ENCODE measurements around the gene ADCYAP1R1.

ADCYAP1R1 gene

DNA sequence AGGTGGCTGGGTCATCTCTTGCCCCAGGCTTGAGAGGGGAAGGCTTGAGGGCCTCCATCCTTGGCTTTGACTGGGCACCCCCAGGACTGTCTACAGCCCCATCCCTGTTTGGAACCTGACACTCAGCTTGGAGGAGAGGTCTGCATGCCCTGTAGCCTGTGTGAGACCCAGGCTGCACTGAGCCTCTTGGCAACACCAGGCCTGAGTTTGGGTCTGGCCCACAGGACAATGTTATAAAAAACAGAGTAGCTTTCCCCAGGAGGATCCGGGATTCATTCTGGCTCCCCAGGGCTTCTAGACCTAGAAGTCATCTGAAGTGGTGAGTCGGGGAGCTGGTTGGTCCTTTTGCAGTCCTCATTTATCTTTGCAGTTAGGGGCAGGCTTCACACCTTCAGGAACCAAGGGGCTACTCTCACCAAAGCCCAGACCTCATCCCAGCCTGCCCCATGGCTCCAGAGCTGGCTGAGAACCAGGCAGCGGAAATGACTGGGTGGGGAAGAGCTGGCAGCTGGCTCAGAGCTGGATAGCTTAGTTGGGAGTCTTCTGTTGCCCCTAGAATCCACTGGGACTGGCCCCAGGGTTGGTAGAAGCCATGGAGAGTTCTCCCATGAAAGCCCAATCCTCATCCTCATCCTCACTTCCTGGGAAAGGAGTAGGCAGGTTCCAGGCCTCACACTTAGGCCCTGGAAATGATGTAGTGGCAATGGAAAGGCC, 68.8 kb downstream of the ADCYAP1R1 start:
- no peak for TF ChIP-seq TEAD4 (IDR thresholded peaks at IDR 0.05)

DNA sequence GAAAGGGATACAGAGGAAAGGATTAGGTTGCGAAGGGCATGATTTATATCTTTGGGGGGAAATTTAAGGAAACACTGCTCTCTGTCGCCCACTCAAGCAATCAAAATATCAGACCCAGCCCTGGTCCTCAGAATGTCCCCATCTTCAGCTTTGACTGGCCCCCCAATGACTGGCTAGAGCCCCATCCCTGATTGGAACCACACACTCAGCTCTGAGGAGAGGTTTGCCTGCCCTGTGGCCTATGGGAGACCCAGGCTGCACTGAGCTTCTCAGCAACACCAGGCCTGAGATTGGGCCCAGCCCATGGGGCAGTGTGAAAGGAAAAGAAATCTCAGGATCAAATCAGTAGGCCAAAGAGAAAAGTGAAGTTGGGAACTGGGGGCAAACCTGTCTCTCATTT, 69.5 kb downstream of the ADCYAP1R1 start:
- TF ChIP-seq TCF12 (IDR thresholded peaks at IDR 0.05; ENCODE audit: low read depth) (no peak), CREB1 (IDR thresholded peaks at IDR 0.05; ENCODE audit: low read depth) (no peak), EP300 (IDR thresholded peaks at IDR 0.05; ENCODE audit: borderline replicate concordance) (no peak), ZBTB7A (IDR thresholded peaks at IDR 0.05; ENCODE audit: low read depth) (no peak), TAF1 (IDR thresholded peaks at IDR 0.05; ENCODE audit: low read depth) (no peak)

DNA sequence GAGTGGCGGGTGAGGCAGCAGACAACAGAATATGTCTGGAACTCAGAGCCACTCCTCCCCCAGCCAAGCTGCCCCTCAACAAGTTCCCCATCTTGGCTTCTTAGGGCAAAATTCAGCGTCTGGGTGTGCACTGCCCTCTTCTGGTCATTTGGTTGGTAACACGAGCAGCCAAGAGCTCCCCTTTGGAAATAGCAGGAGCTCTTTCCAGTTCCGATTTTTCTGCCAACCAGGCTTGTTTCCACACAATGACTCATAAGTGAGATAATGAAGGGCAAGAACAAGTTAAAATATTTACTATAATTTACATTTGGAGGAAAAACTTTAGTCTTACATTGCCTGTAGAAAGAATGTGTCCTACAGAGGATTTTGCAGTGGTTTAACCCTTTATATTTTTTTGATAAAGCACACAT, 70.5 kb downstream of the ADCYAP1R1 start:
- TF ChIP-seq FOXM1 (IDR thresholded peaks at IDR 0.05; ENCODE audit: borderline replicate concordance, low read depth) (no peak), RAD21 (IDR thresholded peaks at IDR 0.05; ENCODE audit: low read depth) (peak; percentile 91), YY1 (IDR thresholded peaks at IDR 0.05; ENCODE audit: low read depth) (no peak), EP300 (IDR thresholded peaks at IDR 0.05; ENCODE audit: borderline replicate concordance) (no peak), ZBTB7A (IDR thresholded peaks at IDR 0.05; ENCODE audit: low read depth) (no peak), TCF12 (IDR thresholded peaks at IDR 0.05; ENCODE audit: low read depth) (no peak), CEBPB (IDR thresholded peaks at IDR 0.05) (no peak), CREB1 (IDR thresholded peaks at IDR 0.05; ENCODE audit: low read depth) (no peak), TEAD4 (IDR thresholded peaks at IDR 0.05) (no peak), EGR1 (IDR thresholded peaks at IDR 0.05) (no peak), TAF1 (IDR thresholded peaks at IDR 0.05; ENCODE audit: low read depth) (no peak), NFIC (IDR thresholded peaks at IDR 0.05) (no peak)
- TF ChIP-seq, protein P1, sequence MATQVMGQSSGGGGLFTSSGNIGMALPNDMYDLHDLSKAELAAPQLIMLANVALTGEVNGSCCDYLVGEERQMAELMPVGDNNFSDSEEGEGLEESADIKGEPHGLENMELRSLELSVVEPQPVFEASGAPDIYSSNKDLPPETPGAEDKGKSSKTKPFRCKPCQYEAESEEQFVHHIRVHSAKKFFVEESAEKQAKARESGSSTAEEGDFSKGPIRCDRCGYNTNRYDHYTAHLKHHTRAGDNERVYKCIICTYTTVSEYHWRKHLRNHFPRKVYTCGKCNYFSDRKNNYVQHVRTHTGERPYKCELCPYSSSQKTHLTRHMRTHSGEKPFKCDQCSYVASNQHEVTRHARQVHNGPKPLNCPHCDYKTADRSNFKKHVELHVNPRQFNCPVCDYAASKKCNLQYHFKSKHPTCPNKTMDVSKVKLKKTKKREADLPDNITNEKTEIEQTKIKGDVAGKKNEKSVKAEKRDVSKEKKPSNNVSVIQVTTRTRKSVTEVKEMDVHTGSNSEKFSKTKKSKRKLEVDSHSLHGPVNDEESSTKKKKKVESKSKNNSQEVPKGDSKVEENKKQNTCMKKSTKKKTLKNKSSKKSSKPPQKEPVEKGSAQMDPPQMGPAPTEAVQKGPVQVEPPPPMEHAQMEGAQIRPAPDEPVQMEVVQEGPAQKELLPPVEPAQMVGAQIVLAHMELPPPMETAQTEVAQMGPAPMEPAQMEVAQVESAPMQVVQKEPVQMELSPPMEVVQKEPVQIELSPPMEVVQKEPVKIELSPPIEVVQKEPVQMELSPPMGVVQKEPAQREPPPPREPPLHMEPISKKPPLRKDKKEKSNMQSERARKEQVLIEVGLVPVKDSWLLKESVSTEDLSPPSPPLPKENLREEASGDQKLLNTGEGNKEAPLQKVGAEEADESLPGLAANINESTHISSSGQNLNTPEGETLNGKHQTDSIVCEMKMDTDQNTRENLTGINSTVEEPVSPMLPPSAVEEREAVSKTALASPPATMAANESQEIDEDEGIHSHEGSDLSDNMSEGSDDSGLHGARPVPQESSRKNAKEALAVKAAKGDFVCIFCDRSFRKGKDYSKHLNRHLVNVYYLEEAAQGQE (IDR thresholded peaks at IDR 0.05; ENCODE audit: low read depth): no peak
- TF ChIP-seq, protein P2, sequence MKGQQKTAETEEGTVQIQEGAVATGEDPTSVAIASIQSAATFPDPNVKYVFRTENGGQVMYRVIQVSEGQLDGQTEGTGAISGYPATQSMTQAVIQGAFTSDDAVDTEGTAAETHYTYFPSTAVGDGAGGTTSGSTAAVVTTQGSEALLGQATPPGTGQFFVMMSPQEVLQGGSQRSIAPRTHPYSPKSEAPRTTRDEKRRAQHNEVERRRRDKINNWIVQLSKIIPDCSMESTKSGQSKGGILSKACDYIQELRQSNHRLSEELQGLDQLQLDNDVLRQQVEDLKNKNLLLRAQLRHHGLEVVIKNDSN (IDR thresholded peaks at IDR 0.05): no peak
- TF ChIP-seq, protein P3, sequence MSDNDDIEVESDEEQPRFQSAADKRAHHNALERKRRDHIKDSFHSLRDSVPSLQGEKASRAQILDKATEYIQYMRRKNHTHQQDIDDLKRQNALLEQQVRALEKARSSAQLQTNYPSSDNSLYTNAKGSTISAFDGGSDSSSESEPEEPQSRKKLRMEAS (IDR thresholded peaks at IDR 0.05): peak; percentile 36; the same call in 1 of the 2 replicates

DNA sequence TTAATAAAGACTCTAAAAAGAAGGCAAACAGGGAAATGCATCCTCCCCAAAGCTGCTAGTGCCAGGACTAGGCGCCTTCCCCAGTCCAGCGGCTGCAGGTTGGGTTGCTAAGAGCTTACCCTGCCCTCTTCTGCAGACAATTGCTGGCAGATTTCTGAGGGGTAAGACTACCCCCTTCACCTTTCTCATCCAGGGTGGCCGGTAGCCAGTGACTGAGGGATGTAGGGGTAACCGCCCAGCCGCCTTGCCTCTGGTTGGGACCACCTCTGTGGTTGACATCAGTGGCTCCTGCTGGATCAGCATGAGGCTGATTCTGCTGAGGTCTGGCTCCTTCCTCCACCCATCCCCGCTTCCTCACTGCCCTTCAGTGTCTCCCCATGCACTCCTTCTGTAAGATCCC, 71.2 kb downstream of the ADCYAP1R1 start:
- TF ChIP-seq CREB1 (IDR thresholded peaks at IDR 0.05; ENCODE audit: low read depth): no peak

DNA sequence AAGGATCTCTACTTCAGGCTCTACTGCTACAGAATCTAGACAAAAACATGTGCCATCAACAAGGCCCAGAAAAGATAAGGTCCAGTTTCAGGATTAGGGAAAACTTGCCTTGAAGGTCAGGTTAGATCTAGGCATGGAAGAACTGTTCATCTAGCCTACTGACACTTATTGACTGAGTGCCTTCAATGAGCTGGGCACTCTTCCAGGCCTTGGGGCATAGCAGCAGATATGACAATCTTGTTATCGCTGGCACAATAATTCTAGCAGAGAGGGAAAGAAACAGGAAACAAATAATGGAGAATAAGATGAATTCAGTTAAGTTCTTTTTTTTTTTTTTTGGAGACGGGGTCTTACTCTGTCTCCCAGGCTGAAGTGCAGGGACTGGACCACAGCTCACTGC, 71.6 kb downstream of the ADCYAP1R1 start:
- no peak for TF ChIP-seq TAF1 (IDR thresholded peaks at IDR 0.05; ENCODE audit: low read depth)
- no peak for TF ChIP-seq EGR1 (IDR thresholded peaks at IDR 0.05)
- TF ChIP-seq, protein P2 (IDR thresholded peaks at IDR 0.05): no peak
- no peak for TF ChIP-seq FOXM1 (IDR thresholded peaks at IDR 0.05; ENCODE audit: borderline replicate concordance, low read depth)
- TF ChIP-seq TEAD4 (IDR thresholded peaks at IDR 0.05): no peak
- TF ChIP-seq, protein P3 (IDR thresholded peaks at IDR 0.05): no peak
- no peak for TF ChIP-seq NFIC (IDR thresholded peaks at IDR 0.05)
- TF ChIP-seq TCF12 (IDR thresholded peaks at IDR 0.05; ENCODE audit: low read depth): no peak
- no peak for TF ChIP-seq RAD21 (IDR thresholded peaks at IDR 0.05; ENCODE audit: low read depth)
- no peak for TF ChIP-seq CREB1 (IDR thresholded peaks at IDR 0.05; ENCODE audit: low read depth)
- TF ChIP-seq CEBPB (IDR thresholded peaks at IDR 0.05): no peak
- TF ChIP-seq, protein P1 (IDR thresholded peaks at IDR 0.05; ENCODE audit: low read depth): no peak
- TF ChIP-seq EP300 (IDR thresholded peaks at IDR 0.05; ENCODE audit: borderline replicate concordance): no peak
- no peak for TF ChIP-seq ZBTB7A (IDR thresholded peaks at IDR 0.05; ENCODE audit: low read depth)
- TF ChIP-seq YY1 (IDR thresholded peaks at IDR 0.05; ENCODE audit: low read depth): no peak

DNA sequence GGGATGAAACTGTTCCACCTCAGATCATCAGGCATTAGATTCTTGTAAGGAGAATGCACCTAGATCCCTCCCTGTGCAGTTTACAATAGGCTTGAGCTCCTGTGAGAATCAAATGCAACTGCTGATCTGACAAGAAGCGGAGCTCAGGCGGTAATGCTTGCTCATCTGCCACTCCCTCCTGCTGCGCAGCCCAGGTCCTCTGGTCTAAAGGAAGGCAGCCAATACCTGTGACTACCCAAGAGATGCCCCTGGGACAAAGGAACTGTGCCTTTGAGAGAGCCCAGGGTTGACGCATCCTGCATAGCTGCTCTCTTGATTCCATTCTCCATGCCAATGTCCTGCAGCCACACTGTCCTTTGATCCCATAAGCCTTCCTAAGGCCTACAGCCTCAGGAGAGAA, 73.1 kb downstream of the ADCYAP1R1 start:
- TF ChIP-seq, protein P1 (IDR thresholded peaks at IDR 0.05; ENCODE audit: low read depth): no peak
- TF ChIP-seq TEAD4 (IDR thresholded peaks at IDR 0.05) (no peak), CREB1 (IDR thresholded peaks at IDR 0.05; ENCODE audit: low read depth) (no peak), CEBPB (IDR thresholded peaks at IDR 0.05) (no peak), RAD21 (IDR thresholded peaks at IDR 0.05; ENCODE audit: low read depth) (no peak)
